Ishikawa (cell line): Measurements from ENCODE around the gene TCEAL9.
A peak's percentile ranks its signal among the peaks of the same experiment; 100 is the strongest.

Source experiments
- CEBPB ChIP-seq: IDR thresholded peaks from 2 replicates; pipeline ENCODE4 v1.6.1; 2012
- CREB1 ChIP-seq: IDR thresholded peaks from 2 replicates; pipeline ENCODE4 v1.6.1; 2012; ENCODE audit warnings: low read depth
- EGR1 ChIP-seq: IDR thresholded peaks from 2 replicates; pipeline ENCODE4 v1.6.1; 2012
- EP300 ChIP-seq: IDR thresholded peaks from 2 replicates; pipeline ENCODE4 v1.6.1; 2012; ENCODE audit warnings: borderline replicate concordance
- FOXM1 ChIP-seq: IDR thresholded peaks from 2 replicates; pipeline ENCODE4 v1.6.1; 2012; ENCODE audit warnings: low read depth, borderline replicate concordance
- NFIC ChIP-seq: IDR thresholded peaks from 2 replicates; pipeline ENCODE4 v1.6.1; 2012
- RAD21 ChIP-seq: IDR thresholded peaks from 2 replicates; pipeline ENCODE4 v1.6.1; 2012; ENCODE audit warnings: low read depth
- TAF1 ChIP-seq: IDR thresholded peaks from 2 replicates; pipeline ENCODE4 v1.6.1; 2012; ENCODE audit warnings: low read depth, mild to moderate bottlenecking
- TCF12 ChIP-seq: IDR thresholded peaks from 2 replicates; pipeline ENCODE4 v1.6.1; 2012; ENCODE audit warnings: low read depth
- TEAD4 ChIP-seq: IDR thresholded peaks from 2 replicates; pipeline ENCODE4 v1.6.1; 2012
- YY1 ChIP-seq: IDR thresholded peaks from 2 replicates; pipeline ENCODE4 v1.6.1; 2012; ENCODE audit warnings: low read depth
- ZBTB7A ChIP-seq: IDR thresholded peaks from 2 replicates; pipeline ENCODE4 v1.6.1; 2012; ENCODE audit warnings: low read depth
- TF ChIP-seq, protein P1 (sequence below): IDR thresholded peaks from 2 replicates; pipeline ENCODE4 v1.6.1; 2012
- TF ChIP-seq, protein P2 (sequence below): IDR thresholded peaks from 2 replicates; pipeline ENCODE4 v1.6.1; 2012; ENCODE audit warnings: low read depth, mild to moderate bottlenecking
- TF ChIP-seq, protein P3 (sequence below): IDR thresholded peaks from 2 replicates; pipeline ENCODE4 v1.6.1; 2012

The TCEAL9 gene

DNA sequence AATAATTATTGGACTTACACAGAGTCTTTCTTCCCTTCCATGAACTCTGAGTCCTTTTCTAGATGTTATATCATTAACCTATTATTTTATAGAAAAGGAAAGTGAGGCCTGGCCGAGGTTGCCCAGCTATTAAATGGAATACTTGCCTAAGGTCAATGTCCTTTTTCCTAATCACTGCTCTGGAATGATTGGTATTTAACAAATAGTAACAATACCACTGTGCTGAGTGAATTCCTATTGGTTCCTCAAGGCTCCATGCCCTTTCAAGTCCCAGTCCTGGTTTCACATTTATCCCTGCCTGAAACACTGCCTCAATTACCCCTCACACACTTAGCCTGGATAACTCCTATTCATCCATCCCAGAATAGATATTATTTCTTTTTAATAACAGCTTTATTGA, 6.2 kb downstream of the TCEAL9 start:
- no peak for TF ChIP-seq TAF1
- peak; percentile 63 for TF ChIP-seq TEAD4
- no peak for TF ChIP-seq TCF12
- TF ChIP-seq ZBTB7A = no peak
- no peak for TF ChIP-seq CREB1

DNA sequence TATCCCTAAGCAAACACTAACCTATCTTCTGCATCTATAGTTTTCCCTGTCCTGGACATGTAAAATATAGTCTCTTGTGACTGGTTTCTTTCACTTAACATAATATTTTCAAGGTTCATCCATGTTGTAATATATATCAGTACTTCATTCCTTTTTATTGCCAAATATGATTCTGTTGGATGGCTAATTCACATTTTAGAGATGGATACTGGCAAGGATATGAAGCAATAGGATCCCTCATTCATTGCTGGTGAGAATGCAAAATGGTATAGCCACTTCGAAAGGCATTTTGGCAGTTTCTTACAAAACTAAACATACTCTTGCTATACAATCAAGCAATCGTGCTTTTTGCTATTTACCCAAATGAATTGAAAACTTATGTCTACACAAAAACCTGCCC, 6.7 kb downstream of the TCEAL9 start:
- TF ChIP-seq RAD21 = no peak
- no peak for TF ChIP-seq EP300
- TF ChIP-seq, protein P1, sequence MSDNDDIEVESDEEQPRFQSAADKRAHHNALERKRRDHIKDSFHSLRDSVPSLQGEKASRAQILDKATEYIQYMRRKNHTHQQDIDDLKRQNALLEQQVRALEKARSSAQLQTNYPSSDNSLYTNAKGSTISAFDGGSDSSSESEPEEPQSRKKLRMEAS = no peak
- no peak for TF ChIP-seq FOXM1
- TF ChIP-seq CREB1 = no peak
- TF ChIP-seq, protein P2, sequence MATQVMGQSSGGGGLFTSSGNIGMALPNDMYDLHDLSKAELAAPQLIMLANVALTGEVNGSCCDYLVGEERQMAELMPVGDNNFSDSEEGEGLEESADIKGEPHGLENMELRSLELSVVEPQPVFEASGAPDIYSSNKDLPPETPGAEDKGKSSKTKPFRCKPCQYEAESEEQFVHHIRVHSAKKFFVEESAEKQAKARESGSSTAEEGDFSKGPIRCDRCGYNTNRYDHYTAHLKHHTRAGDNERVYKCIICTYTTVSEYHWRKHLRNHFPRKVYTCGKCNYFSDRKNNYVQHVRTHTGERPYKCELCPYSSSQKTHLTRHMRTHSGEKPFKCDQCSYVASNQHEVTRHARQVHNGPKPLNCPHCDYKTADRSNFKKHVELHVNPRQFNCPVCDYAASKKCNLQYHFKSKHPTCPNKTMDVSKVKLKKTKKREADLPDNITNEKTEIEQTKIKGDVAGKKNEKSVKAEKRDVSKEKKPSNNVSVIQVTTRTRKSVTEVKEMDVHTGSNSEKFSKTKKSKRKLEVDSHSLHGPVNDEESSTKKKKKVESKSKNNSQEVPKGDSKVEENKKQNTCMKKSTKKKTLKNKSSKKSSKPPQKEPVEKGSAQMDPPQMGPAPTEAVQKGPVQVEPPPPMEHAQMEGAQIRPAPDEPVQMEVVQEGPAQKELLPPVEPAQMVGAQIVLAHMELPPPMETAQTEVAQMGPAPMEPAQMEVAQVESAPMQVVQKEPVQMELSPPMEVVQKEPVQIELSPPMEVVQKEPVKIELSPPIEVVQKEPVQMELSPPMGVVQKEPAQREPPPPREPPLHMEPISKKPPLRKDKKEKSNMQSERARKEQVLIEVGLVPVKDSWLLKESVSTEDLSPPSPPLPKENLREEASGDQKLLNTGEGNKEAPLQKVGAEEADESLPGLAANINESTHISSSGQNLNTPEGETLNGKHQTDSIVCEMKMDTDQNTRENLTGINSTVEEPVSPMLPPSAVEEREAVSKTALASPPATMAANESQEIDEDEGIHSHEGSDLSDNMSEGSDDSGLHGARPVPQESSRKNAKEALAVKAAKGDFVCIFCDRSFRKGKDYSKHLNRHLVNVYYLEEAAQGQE = no peak
- TF ChIP-seq EGR1 = no peak
- TF ChIP-seq NFIC = no peak
- no peak for TF ChIP-seq ZBTB7A
- no peak for TF ChIP-seq CEBPB
- TF ChIP-seq, protein P3, sequence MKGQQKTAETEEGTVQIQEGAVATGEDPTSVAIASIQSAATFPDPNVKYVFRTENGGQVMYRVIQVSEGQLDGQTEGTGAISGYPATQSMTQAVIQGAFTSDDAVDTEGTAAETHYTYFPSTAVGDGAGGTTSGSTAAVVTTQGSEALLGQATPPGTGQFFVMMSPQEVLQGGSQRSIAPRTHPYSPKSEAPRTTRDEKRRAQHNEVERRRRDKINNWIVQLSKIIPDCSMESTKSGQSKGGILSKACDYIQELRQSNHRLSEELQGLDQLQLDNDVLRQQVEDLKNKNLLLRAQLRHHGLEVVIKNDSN = no peak
- TF ChIP-seq TCF12 = no peak
- TF ChIP-seq TEAD4 = no peak
- TF ChIP-seq TAF1 = no peak
- no peak for TF ChIP-seq YY1

DNA sequence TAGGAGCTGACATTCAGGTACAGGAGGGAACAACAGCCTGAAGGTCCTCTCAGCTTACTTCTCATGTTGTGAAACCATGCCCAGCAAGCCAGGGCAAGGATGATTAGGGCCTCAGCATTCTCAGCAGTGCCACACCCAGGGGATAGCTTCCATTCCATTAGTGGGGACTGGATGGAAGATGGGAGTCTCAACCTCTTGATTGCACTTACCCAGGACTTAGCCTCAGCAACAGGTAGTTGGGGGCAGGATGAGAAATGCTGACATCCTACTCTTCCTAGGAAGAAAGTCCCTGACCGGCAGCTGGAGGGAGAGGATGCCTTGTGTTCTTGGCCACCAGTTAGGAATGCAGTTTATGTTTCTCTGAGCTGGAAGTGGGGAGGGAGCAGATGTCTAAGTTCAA, 11.2 kb downstream of the TCEAL9 start:
- TF ChIP-seq TEAD4 (no peak), NFIC (no peak), YY1 (no peak), FOXM1 (no peak), TCF12 (no peak), ZBTB7A (no peak), RAD21 (no peak), TAF1 (no peak), EGR1 (no peak), CEBPB (no peak), CREB1 (no peak), EP300 (no peak)
- TF ChIP-seq, protein P3 = no peak
- TF ChIP-seq, protein P1 = no peak
- TF ChIP-seq, protein P2 = no peak

DNA sequence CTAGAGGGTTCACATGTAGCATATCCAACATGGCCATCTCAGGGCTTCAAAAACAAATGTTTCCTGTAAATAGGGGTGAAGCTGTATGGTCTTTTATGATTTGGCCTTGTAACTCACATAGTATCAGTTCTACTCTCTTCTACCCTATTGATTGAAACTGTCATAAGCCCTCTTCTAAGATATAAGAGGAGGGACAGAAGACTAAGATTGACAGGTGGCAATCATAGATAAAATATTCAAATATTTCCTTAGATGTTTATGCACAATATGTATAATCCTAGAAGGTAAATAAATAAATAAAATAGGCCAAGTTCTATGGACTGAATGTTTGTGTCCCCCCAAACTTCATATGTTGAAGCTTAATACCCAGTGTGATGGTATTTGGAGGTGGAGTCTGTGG, 13.2 kb downstream of the TCEAL9 start:
- TF ChIP-seq YY1 (no peak), ZBTB7A (no peak), CEBPB (no peak)
- TF ChIP-seq, protein P3 = no peak

DNA sequence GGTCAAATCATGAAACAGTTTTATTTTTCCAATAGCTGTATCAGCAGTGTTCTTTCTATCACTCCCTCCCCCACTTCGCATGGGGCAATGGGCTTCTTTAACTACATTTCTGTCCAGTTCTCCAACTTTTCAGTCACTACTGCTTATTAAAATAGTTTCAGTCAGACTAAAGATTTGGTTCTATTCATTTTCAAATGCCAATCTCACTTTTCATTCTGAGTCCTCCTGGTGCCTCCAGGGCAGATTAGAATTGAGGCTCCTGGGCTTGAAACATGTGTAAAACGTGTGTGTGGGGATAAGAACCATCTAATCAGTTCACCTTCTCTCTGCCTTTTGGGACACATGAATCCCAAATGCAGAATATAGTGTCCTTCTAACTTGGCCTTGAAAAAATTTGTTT, 16.6 kb downstream of the TCEAL9 start:
- TF ChIP-seq TAF1 (no peak), EGR1 (no peak), FOXM1 (no peak), EP300 (no peak), RAD21 (no peak), CEBPB (no peak), TCF12 (no peak), ZBTB7A (no peak), CREB1 (no peak), NFIC (no peak), TEAD4 (no peak)
- TF ChIP-seq, protein P2 = no peak
- TF ChIP-seq, protein P1 = no peak
